NCI-H2171 treated with DMSO at 0.1 percent for 48 hours (cell line): ENCODE measurements around the gene MYBPHL.
"Not testable (repeated sequence)": the region's sequence is repeated elsewhere in the genome, so short reads cannot be mapped to it uniquely, and the experiment has no call there.

Experiments
- DNase-seq: peaks from one replicate; lab custom pipeline; 2025; lab: John Stamatoyannopoulos, UW

The MYBPHL gene

DNA sequence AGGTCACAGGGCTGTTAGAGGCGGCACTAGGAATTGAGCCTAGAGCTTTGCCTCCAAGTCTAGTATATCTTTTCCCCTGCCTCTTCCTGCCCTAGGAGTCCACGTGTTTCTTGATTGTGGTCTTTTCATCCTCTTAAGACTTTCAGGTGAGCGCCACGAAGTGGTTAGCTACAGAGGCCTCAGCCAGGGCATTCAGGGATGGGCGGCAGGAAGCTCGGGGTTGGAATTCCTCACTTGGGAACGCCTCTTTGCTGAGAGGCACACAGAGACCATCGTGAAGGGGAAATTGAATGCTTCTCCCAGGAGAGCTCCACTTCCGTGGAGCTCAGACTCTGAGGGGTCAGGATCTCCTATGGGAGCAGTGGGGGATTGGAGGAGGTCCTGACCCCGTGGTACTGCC, 820 bp downstream of the MYBPHL start:
- not testable (repeated sequence) for DNase-seq

DNA sequence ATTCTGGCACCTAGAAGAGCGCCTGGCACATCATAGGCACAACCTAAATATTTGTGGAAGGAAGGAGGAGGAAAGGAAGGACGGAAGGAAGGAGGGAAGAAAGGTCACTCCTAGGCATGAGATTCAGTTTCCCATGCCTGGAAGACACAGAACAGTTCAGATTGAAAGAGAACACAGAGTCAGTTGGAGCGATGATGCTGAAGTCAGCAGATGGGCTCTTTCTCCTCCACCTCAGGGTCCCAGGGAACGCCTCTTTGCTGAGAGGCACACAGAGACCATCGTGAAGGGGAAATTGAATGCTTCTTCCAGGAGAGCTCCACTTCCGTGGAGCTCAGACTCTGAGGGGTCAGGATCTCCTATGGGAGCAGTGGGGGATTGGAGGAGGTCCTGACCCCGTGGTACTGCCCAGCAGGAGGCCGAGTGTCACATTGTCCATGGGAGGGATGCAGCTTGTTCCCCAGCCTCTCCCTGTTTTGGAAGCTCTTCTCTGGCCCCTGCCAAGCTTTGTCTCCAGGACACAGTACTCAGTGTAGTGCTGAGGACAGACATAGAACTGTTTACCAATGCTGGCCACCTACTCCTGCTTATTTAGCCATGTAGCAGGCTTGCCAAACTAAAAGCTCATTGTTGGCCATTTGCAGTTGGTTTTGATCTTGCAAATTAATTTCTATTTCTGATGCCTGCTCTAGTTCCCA, 2.4 kb downstream of the MYBPHL start:
- no peak for DNase-seq

- DNase-seq = no peak
These were observed 4.9 kb downstream of the MYBPHL start for GRCh38 chr1:109301874-109302273.

DNA sequence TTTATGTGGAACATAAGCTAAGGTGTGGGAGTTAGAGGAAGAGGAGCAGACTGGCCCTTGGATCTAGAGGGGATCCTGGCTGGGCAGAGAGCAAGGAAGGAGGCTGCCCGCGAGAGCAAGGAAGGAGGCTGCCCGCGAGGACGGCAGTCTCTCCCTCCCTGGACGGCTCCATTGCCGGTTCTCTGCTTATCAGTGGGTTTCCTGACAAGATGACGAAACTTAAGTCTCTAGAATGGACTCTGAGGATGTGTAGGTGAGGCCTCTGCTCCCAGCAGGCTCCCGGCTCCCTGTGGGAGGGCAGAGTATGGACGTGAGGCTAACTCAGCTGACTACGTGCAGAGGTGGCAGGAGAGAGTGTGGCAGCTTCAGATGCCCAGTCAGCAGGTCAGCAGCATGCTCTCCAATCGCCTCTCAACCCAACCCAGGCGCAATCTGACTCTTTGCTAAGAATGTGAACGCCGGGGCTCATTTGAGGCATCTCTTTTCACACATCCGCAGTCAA, 6.1 kb downstream of the MYBPHL start:
- no peak for DNase-seq

- no peak for DNase-seq
These were observed 7.1 kb downstream of the MYBPHL start for GRCh38 chr1:109299558-109300343.

GRCh38 chr1:109298666-109299557, 7.9 kb downstream of the MYBPHL start:
- peak; percentile 35 for DNase-seq

DNA sequence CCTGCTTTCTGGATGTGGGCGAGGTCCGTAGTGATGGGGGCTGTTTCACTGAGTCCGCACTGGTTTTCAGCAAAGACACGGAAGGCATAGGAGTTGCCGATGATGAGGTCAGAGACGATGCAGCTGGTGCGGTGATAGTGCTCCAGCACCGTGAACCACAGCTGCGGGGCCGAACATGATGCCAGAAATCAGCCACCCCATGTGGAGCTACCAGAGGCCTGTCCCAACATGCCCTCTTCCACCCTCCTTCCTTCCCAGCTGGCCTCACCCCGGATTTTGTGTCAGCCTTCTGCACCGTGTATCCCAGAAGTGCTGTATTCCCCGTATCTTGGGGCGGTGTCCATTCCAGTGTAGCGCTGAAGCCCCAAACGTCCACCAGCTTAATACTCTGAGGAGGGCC, 10.0 kb downstream of the MYBPHL start:
- DNase-seq = peak; percentile 95

GRCh38 chr1:109295712-109296415, 10.9 kb downstream of the MYBPHL start:
- peak; percentile 97 for DNase-seq

DNA sequence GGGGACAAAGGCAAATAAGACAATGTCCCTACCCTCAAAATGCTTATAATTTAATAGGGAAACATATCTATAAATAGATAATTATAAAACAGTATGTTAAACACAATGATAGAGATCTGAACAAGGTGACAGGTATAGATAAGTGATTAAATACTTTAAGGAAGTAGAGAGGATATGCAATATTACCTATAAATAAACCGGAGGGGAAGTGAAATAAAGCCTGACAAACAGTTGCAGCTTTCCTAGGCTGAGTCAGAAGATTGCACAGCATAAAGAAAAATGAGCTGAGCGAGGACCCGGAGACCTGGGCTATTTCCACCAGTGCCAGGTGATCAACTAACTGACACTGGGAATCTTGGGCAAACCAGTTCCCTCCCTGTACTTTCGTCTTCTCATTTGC, 12.3 kb downstream of the MYBPHL start:
- no peak for DNase-seq

- DNase-seq = no peak
These were observed 13.8 kb downstream of the MYBPHL start for GRCh38 chr1:109293026-109293425.

GRCh38 chr1:109292364-109292763, 14.4 kb downstream of the MYBPHL start:
- no peak for DNase-seq

GRCh38 chr1:109290998-109291397, 15.8 kb downstream of the MYBPHL start:
- no peak for DNase-seq

DNA sequence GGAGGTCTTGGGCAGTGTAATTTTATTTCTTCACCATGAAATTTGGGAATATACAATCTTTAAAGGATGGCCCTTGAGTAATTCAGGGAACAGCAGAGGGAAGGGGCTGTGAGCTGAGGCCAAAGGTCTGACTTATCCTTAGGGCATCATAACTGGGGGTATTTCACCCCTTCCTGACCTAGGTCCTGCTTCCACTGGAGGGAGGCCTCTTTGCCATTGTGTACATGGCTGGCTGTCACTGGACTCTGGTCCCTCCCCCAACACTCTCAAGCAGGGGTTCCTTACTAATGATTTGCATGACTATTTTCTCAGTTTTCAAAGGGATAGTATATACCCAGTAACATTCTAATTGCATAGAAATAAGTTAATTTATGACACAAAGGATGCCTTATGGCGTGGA, 16.7 kb downstream of the MYBPHL start:
- DNase-seq = no peak

DNA sequence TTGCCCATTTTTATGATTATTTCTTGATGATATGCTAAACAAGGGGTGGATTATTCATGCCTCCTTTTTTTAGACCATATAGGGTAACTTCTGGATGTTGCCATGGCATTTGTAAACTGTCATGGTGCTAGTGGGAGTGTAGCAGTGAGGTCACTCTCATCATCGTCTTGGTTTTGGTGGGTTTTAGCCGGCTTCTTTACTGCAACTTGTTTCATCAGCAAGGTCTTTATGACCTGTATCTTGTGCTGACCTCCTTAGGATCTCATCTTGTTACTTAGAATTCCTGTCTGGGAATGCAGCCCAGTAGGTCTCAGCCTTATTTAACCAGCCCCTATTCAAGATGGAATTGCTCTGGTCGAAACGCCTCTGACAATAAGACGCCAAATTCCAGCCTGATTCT, 20.0 kb downstream of the MYBPHL start:
- DNase-seq = not testable (repeated sequence)

DNA sequence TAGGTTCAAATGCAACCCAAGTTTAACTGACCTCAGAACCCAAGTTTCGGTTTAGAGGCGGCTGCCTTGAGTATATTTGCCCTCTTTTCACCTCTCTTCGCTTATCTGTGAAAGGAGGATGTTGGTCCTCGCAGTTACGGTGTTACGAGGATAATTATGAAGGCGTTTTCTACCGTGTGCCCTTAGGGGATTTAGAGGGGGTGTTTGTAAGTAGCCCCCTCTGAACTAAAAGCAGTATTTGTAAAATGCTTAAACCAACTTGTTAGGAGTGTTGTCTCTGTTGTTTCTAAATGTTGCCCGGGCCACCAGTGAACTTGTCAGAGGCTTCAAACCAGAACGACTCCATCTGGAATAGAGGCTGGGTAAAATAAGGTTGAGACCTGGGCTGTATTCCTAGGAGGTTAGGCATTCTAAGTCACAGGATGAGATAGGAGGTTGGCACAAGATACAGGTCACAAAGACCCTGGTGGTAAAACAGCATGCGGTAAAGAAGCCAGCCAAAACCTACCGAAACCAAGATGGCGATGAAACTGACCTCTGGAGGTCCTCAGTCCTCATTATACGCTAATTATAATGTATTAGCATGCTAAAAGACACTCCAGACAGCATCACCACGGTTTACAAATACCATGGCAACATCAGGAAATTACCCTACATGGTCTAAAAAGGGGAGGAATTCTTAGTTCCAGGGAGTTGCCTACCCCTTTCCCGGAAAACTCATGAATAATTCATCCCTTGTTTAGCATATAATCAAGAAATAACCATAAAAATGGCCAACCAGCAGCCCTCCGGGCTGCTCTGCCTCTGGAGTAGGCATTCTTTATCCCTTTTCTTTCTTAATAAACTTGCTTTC, 22.8 kb downstream of the MYBPHL start:
- DNase-seq = no peak

DNA sequence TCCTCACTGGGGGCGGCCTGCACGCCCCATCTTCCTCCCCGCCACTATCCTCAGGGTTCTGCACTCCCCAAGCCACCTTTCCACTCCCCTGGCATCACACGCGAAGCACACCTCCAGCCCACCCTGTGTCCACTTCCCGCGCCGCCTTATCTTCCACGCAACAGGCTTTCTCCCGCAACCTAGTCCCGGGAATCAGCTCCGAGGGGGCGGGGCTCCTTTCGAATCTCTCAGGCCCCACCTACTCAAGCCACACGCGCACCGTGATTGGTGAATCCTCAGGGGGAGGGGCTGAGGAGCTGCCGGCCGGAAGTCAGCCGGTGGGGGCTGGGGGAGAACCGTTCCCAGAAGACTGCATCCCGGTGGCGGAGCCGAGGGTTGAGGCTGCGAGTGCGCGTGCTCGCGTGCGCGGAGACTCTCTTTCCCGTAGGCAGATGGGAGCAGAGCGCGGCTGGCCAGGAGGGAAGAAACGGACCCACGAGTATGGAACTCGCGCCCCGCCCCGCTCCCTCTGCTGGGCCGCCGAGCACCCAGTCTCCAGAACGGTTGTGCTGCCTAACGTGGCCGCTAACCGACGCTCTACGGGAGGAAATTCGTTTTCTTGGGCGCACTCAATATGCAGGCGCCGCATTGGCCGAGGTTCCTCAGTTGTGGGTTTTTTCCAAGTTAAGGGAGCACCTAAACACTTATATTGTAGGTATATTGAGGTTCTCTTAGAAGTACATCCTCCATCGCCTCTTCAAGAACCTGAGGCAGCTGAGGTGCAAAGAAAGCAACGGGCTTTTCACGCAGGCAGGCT, 23.7 kb downstream of the MYBPHL start, which contains the start of gene PSRC1:
TSS of gene PSRC1 (minus strand) at position 194 of the 796 bp plus-strand sequence.
- peak; percentile 97 for DNase-seq

DNA sequence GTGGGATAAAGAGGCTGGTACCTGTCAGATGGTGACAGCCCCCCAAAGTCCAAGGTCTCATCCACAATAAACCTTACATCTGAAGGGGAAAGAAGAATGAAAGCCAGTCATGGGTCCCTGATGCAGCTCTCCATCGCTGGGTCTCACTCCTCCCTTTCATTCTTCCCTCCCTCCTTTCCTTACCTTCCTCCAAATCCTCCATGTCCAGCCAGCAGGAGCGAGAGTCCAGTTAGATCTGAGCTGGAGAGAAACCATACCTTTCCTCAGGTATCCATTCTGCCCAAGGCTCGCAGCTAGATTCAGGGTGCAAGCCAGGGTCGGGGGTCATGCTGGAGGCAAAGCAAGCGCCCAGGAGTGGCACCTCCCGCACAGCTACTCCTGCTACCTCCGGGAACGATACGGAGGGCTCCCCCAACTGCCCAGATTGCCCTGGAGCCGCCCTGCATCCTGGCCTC, 24.3 kb downstream of the MYBPHL start:
- no peak for DNase-seq

DNA sequence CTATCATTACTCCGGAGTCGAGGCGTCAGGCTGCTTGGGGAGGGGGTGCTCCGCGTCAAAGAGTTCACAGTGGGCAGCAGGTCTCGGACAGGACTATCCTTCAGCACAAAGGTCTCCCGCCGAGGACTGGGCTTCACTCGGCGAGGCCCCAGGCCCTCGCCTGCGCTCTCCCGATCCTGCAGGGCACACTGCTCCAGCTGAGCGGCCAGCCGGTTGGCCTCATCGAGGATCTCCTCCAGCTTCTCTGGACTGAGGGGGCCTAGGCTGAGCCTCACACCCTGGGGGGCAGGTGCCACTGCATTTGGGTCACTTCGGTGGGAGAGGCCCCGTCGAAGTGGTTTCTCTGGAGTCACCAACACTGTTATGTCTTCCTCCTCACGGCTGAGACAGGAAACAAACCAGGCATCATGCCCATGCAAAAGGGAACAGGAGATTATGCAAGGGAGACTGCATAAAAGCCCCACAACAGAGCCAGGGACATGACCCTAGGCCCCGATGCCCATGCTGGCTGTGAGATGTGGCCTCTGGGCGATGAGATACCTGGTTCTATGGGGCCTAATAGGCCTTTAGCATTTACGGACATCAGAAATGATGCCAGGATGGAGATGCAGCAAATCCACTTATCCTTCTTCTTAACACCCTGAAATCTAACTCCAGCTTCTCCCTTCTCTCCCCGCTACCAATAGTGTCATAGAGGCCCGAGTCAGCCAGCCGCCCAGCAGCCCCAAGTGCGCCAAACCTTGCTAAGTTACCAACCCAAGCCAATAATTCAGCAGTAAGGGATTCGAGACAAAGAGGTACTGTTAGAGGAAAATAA, 24.9 kb downstream of the MYBPHL start:
- DNase-seq = no peak

DNA sequence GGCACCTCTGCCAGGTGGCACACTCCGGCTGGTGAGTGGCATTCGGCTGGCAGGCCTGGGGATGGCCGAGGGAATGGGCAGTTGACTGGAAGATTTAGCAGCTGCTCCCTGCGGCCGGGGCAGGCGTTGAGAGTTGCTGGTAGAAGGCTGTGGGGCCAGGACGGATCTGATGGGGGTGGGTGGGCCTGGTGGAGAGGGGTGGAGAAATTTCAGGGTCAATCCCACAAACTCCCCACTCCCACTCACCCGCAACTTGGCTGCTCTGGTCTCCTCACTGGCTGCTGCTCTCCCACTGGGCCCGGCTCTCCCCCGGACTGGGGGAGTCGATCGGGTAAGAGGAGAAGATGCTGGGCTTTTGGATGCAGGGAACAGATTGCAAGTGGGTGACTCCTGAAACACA, 25.9 kb downstream of the MYBPHL start:
- no peak for DNase-seq
